GM10266 (cell line): ENCODE data around the gene KIF11.

Experiments
- DNase-seq: peaks from one replicate; pipeline ENCODE4 v3.0.0; 2012; ENCODE audit errors: extremely low spot score
- TF ChIP-seq, protein P1 (sequence below): IDR thresholded peaks from 2 replicates; pipeline ENCODE4 v1.5.1; 2012; ENCODE audit warnings: mild to moderate bottlenecking, low read depth; ENCODE audit not compliant: control insufficient read depth, insufficient read depth; ENCODE audit errors: missing control alignments

KIF11 gene

DNA sequence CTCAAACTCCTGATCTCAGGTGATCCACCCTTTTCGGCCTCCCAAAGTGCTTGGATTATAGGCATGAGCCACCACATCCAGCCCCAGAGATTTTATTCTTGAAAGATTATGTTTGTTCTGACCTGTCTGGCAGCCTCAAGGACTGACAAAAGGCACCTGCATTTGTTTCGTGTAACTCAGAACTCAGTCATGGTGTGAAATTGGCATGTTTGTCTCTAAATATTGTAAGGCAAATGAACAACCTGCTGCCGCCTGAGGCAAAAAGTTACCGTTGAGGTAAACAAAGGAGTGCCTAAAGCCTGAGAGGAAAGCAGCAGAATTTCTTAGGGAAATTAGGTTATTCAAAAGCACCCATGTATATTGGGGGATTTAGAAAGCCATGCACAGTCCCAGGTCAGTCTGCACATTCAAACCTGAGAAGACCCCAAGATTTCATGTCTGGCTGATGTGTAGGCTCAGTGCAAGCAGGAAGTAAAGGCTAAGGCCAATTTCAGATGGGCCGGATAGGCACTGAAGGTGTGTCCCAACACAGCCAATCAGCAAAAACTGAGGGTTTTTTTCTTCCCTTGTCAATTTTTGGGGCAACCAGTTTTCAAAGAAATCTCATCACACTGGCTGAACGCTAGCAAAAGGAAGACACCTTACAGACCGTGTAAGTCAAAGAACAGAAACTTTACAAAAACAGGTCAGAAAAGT lies 63.5 kb downstream of the KIF11 start:
- DNase-seq, result no peak
- TF ChIP-seq, protein P1, sequence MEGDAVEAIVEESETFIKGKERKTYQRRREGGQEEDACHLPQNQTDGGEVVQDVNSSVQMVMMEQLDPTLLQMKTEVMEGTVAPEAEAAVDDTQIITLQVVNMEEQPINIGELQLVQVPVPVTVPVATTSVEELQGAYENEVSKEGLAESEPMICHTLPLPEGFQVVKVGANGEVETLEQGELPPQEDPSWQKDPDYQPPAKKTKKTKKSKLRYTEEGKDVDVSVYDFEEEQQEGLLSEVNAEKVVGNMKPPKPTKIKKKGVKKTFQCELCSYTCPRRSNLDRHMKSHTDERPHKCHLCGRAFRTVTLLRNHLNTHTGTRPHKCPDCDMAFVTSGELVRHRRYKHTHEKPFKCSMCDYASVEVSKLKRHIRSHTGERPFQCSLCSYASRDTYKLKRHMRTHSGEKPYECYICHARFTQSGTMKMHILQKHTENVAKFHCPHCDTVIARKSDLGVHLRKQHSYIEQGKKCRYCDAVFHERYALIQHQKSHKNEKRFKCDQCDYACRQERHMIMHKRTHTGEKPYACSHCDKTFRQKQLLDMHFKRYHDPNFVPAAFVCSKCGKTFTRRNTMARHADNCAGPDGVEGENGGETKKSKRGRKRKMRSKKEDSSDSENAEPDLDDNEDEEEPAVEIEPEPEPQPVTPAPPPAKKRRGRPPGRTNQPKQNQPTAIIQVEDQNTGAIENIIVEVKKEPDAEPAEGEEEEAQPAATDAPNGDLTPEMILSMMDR, result no peak

DNA sequence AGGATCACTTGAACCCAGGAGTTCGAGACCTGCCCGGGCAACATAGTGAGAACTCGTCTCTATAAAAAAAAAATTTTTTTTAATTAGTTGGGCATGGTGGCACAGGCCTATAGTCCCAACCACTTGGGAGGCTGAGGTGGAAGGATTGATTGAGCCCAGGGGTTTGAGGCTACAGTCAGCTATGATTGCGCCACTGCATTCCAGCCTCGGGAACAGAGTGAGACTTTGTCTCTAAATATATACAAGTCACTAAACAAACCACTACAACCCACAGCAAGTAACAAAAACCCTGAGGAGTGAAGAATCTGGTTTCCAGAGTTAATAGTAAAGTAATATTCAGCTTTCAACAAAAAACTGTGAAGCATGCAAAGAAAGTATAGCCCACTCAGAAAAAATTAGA lies 64.1 kb downstream of the KIF11 start:
- no peak for DNase-seq
- TF ChIP-seq, protein P1, result no peak

DNA sequence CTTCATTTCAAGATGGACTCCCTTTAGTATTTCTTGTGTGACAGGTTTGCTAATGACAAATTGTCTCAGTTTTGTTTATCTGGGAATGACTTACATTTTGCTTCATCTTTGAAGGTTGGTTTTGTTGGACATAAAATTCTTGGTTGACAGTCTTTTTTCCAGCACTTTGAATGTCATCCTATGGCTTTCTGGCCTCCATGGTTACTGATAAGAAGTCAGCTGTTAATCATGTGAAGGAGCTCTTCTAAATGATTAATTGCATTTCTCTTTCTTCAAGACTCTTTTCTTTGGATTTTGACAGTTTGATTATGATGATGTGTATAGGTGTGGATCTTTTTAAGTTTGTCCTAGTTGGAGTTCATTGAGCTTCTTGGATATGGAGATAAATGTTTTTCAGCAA lies 69.9 kb downstream of the KIF11 start:
- no peak for DNase-seq
- TF ChIP-seq, protein P1, result no peak

GRCh38 chr10:92664322-92664721 lies 71.4 kb downstream of the KIF11 start:
- TF ChIP-seq, protein P1, result no peak

GRCh38 chr10:92667078-92667477 lies 74.1 kb downstream of the KIF11 start:
- TF ChIP-seq, protein P1, result no peak
- no peak for DNase-seq

More at GRCh38 chr10:92664322-92664721, 71.4 kb downstream of the KIF11 start:
- DNase-seq, result no peak

GRCh38 chr10:92677708-92678107 lies 84.8 kb downstream of the KIF11 start:
- TF ChIP-seq, protein P1, result no peak
- no peak for DNase-seq

DNA sequence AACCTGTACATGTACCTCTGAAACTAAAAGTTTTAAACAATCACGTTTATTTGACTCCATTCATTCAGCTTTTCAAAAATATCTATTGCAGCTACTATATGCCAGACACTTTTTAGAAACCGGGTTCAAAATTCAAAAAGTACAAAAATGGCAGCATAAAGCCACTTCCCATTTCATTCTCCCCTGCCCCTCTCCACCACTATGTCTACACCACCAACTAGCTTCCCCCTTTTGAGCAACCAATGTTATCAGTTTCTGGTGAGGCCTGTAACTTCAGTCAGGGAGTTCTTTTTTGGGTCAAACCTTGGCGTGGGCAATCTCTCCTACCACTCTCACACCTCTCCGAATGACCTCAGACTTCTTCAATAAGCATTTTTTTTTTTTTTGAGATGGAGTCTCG lies 85.3 kb downstream of the KIF11 start:
- TF ChIP-seq, protein P1, result no peak
- no peak for DNase-seq
